ENCODE data around the gene TIMM10.
"Not testable (repeated sequence)": the region's sequence is repeated elsewhere in the genome, so short reads cannot be mapped to it uniquely, and the experiment has no call there.

The TIMM10 gene

GRCh38 chr11:57542582-57542981 lies 12.0 kb upstream of the TIMM10 start:
- DNase-seq (ENCODE audit: low read depth in 2 of 2, low spot score in 1 of 2) = no peak

- no peak for DNase-seq (ENCODE audit: low read depth in 2 of 2, low spot score in 1 of 2)
Observed at GRCh38 chr11:57541169-57541568, 10.6 kb upstream of the TIMM10 start.

GRCh38 chr11:57539342-57539741 lies 8.8 kb upstream of the TIMM10 start:
- no peak for DNase-seq (ENCODE audit: low read depth in 2 of 2, low spot score in 1 of 2)

- DNase-seq (ENCODE audit: low read depth in 2 of 2, low spot score in 1 of 2) = no peak
Observed at GRCh38 chr11:57536947-57537619, 6.5 kb upstream of the TIMM10 start, which contains the start of gene SMTNL1. TSS of gene SMTNL1 (plus strand) at chr11:57537595. CDS start at chr11:57542643, 5,048 bp downstream.

- DNase-seq (ENCODE audit: low read depth in 2 of 2, low spot score in 1 of 2) = not testable (repeated sequence)
Observed at GRCh38 chr11:57534449-57534848, 3.9 kb upstream of the TIMM10 start.

- DNase-seq (ENCODE audit: low read depth in 2 of 2, low spot score in 1 of 2) = no peak
Observed at GRCh38 chr11:57530215-57530595, 349 bp downstream of the TIMM10 start.

GRCh38 chr11:57529012-57529411 lies 1.5 kb downstream of the TIMM10 start:
- DNase-seq (ENCODE audit: low read depth in 2 of 2, low spot score in 1 of 2) = no peak

GRCh38 chr11:57527056-57527631 lies 3.4 kb downstream of the TIMM10 start:
- peak; percentile 55 to 61 for DNase-seq (ENCODE audit: low read depth in 2 of 2, low spot score in 1 of 2)

GRCh38 chr11:57523419-57523818 lies 7.1 kb downstream of the TIMM10 start:
- DNase-seq (ENCODE audit: low read depth in 2 of 2, low spot score in 1 of 2) = no peak

GRCh38 chr11:57521116-57521515 lies 9.4 kb downstream of the TIMM10 start:
- DNase-seq (ENCODE audit: low read depth in 2 of 2, low spot score in 1 of 2) = no peak

GRCh38 chr11:57516061-57516443 lies 14.5 kb downstream of the TIMM10 start:
- no peak for DNase-seq (ENCODE audit: low read depth in 2 of 2, low spot score in 1 of 2)

GRCh38 chr11:57515332-57516060 lies 15.1 kb downstream of the TIMM10 start, which contains the start of gene SLC43A1:
TSS of gene SLC43A1 (minus strand) at chr11:57515702. CDS start at chr11:57514111, 1,591 bp downstream.
- no peak for DNase-seq (ENCODE audit: low read depth in 2 of 2, low spot score in 1 of 2)

- DNase-seq (ENCODE audit: low read depth in 2 of 2, low spot score in 1 of 2) = no peak
Observed at GRCh38 chr11:57514538-57515331, 15.8 kb downstream of the TIMM10 start.

GRCh38 chr11:57513911-57514537 lies 16.5 kb downstream of the TIMM10 start:
- DNase-seq (ENCODE audit: low read depth in 2 of 2, low spot score in 1 of 2) = no peak

- DNase-seq (ENCODE audit: low read depth in 2 of 2, low spot score in 1 of 2) = no peak
Observed at GRCh38 chr11:57513452-57513795, 17.1 kb downstream of the TIMM10 start.

- no peak for DNase-seq (ENCODE audit: low read depth in 2 of 2, low spot score in 1 of 2)
Observed at GRCh38 chr11:57512646-57513451, 17.7 kb downstream of the TIMM10 start.

- DNase-seq (ENCODE audit: low read depth in 2 of 2, low spot score in 1 of 2) = no peak
Observed at GRCh38 chr11:57511741-57512430, 18.7 kb downstream of the TIMM10 start.

- DNase-seq (ENCODE audit: low read depth in 2 of 2, low spot score in 1 of 2) = no peak
Observed at GRCh38 chr11:57508341-57509170, 22.0 kb downstream of the TIMM10 start.

GRCh38 chr11:57506522-57506921 lies 24.0 kb downstream of the TIMM10 start:
- DNase-seq (ENCODE audit: low read depth in 2 of 2, low spot score in 1 of 2) = no peak
